Activated CD8-positive, alpha-beta memory T cell treated with anti-CD3 and anti-CD28 coated beads, Interleukin-2, amount 50 U/mL, for 1 hour (primary cell): ENCODE results near the gene ELOVL3.

Experiments used
- DNase-seq: peaks from one replicate; pipeline ENCODE4 v3.0.0-alpha.2; 2020; ENCODE audit errors: extremely low read depth

Gene ELOVL3

DNA sequence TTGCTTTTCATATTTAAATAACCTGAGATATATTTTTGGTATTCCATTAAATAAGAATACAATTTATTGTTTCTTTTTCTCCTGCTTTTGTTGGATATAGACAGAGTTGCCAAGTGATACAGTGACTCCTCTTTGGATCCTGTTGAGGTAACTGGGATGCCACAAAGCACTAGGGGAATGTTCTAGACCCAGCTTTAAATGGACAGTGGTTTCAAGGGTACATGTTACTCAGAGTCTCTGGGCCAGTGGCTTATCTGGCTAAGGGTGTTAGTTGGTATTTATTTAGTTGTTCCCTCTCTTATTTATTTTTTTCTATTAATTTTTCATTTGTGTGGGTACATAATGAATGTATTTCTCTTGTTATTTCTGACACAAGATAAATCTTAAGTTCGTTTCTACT, 28.3 kb downstream of the ELOVL3 start:
- no peak for DNase-seq

DNA sequence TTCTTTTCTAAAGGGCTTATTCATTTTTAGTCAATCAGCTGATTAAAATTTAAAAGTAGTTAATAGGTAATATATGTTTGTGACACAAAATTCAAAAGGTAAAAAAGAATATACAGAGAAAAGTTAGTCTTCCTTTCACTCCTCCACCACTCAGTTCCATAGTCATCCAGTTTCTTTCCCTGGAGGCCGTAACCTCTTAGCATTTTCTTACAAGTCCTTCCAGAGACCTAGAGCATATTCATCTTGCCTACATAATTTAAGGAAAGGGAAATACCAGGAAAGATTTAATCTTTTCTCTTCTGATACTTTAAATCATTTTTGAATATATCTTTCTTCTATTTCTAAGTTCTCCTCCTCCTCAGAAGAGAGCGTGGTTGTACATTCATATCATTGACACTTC, 29.3 kb downstream of the ELOVL3 start:
- DNase-seq: no peak

- no peak for DNase-seq
Measured at GRCh38 chr10:102261196-102261595, 35.1 kb downstream of the ELOVL3 start.

GRCh38 chr10:102261842-102262241, 35.7 kb downstream of the ELOVL3 start:
- no peak for DNase-seq

DNA sequence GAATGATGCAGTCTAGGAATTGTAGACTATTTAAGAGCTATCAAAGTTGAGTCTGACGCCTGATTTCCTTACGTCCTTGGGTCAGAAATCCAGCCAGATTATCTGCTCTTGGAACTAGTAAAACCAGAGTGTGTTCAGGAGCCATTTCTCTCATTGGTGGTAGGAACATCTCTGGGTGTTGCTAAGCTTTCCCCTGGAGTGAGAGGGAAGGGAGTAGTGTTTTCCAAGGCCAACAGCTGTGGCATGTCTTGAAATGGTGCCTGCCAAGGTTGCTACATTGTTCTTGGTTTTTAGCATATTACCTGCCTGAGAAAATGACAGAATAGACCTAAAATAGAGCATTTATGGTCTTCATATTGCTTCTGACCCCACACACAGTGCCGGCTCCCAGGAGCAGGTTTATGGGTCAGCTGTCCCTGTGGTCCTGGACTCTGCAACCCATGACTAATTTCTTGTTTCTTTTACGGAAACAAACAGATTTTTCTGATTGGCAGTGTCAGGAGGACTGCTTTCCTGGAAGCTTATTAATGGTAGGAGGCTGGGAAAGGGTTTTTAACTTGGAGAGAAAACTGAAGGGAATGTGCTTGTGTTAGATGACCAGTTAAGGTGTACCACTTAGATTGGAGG, 36.8 kb downstream of the ELOVL3 start:
- no peak for DNase-seq

GRCh38 chr10:102264371-102264770, 38.3 kb downstream of the ELOVL3 start:
- DNase-seq: no peak

- no peak for DNase-seq
Measured at GRCh38 chr10:102266670-102267069, 40.6 kb downstream of the ELOVL3 start.

DNA sequence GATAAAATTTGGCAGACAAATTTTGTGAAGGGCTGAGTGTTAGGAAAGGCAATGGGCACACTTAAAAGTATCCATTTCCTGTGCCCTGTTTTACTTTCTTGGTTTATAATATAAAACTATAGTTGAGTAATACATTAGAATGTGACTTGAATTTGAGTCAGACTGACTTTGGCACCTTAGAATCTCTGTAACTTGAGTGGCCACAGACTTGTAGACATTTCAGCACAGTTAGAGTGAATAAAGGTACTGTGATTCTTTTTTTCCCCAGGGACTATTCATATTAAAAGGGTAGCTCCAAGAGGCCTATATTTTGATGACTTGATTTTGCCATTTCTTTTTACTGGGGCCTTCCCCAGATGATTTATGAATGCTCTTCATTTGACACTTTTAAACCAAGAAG, 41.6 kb downstream of the ELOVL3 start:
- DNase-seq: no peak

DNA sequence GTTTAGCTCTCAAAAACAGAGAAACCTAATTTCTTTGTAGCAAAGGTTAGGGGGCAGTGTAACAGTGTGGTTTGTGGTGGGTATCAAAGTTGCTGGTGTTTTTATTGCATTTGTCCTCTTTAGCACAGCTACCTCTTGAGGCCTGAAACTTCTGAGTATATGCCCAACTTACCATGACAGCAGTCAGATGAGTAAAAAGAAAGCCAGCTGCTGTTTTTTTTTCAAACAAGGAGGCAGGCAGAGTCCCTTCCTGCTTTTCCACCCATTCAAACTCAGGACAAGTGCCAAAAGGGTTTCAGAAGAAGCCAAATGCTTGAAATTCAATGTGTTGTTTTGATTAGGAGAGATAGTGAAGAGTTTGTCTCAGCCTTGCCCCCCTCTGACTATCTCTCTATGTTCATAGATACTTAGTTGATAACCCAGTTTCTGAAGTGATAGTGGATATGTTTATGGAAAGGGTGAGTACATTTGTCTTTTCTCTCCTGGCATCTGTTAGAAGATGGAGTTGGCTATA, 42.3 kb downstream of the ELOVL3 start:
- no peak for DNase-seq

GRCh38 chr10:102269017-102269416, 42.9 kb downstream of the ELOVL3 start:
- DNase-seq: no peak

DNA sequence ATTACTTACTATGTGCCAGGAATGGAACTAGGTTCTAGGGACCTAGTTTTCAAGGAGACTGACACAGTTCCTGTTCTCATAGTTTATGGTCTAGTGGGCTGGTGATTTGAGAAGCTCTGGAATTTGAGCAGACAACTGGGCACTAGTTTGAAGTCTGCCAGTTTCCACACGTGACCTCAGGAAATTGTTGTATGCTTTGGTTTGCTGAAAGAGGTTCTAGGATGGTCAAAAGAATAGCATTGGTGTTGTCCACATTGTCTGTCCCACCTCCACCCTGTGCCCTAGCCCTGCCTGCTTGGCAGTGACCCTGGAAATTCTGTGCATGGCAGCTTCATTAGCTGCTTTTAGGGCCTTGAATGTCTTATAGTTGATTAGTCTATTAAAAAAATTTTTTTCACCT, 48.0 kb downstream of the ELOVL3 start:
- no peak for DNase-seq

GRCh38 chr10:102275343-102275742, 49.2 kb downstream of the ELOVL3 start:
- DNase-seq: no peak

GRCh38 chr10:102279104-102279503, 53.0 kb downstream of the ELOVL3 start:
- no peak for DNase-seq
